Neural progenitor cell (in vitro differentiated cells): ENCODE measurements around the gene TATDN2. TPM values are rescaled to one million over a fixed set of nuclear protein-coding genes. Genes with fewer than 3 reads are reported as not detected.

Source experiments
- DNase-seq: peaks from one replicate; pipeline ENCODE4 v3.0.0-alpha.2; 2016; ENCODE audit warnings: low spot score
- H2AFZ ChIP-seq: fragments of 200-600 bp; sonication (generic); replicated peaks from 2 replicates; pipeline ENCODE4 v1.6.1; 2016; ENCODE audit warnings: antibody characterized with exemption
- H3F3A ChIP-seq: fragments of 200-600 bp; sonication (generic); 2 replicates; pipeline ENCODE4 v1.6.1; 2016; ENCODE audit warnings: antibody characterized with exemption, low read depth
- H3K27ac ChIP-seq: fragments of 200-600 bp; sonication (generic); 2 replicates; pipeline ENCODE4 v1.5.1; 2016; ENCODE audit warnings: mild to moderate bottlenecking
- H3K27me3 ChIP-seq: fragments of 200-600 bp; sonication (generic); 2 replicates; pipeline ENCODE4 v1.6.1; 2016; ENCODE audit warnings: mild to moderate bottlenecking, moderate library complexity
- H3K36me3 ChIP-seq: fragments of 200-600 bp; sonication (generic); 2 replicates; pipeline ENCODE4 v1.5.1; 2016
- H3K4me1 ChIP-seq: fragments of 200-600 bp; sonication (generic); 2 replicates; pipeline ENCODE4 v1.6.1; 2016; ENCODE audit warnings: mixed run types
- H3K4me2 ChIP-seq: fragments of 200-600 bp; sonication (generic); 2 replicates; pipeline ENCODE4 v1.6.1; 2016
- H3K4me3 ChIP-seq: fragments of 200-600 bp; sonication (generic); 2 replicates; pipeline ENCODE4 v1.5.1; 2016
- H3K79me2 ChIP-seq: fragments of 200-600 bp; sonication (generic); 2 replicates; pipeline ENCODE4 v1.6.1; 2016; ENCODE audit warnings: low read depth
- H3K9ac ChIP-seq: fragments of 200-600 bp; sonication (generic); 2 replicates; pipeline ENCODE4 v1.6.1; 2016
- H3K9me3 ChIP-seq: fragments of 200-600 bp; sonication (generic); 2 replicates; pipeline ENCODE4 v1.5.1; 2016; ENCODE audit warnings: low read depth
- H4K20me1 ChIP-seq: fragments of 200-600 bp; sonication (generic); 2 replicates; pipeline ENCODE4 v1.6.1; 2016; ENCODE audit warnings: low read depth
- H3K27ac Mint-ChIP-seq: 3 replicates; pipeline ENCODE4 v1.8.0; 2021; ENCODE audit warnings: mixed read lengths
- H3K27me3 Mint-ChIP-seq: 2 replicates; pipeline ENCODE4 v1.8.0; 2022; ENCODE audit warnings: low read depth, mild to moderate bottlenecking, inconsistent platforms, moderate library complexity, mixed read lengths; ENCODE audit not compliant: insufficient read depth
- H3K36me3 Mint-ChIP-seq: 3 replicates; pipeline ENCODE4 v1.8.0; 2021; ENCODE audit warnings: mixed read lengths
- H3K4me1 Mint-ChIP-seq: 3 replicates; pipeline ENCODE4 v1.8.0; 2021; ENCODE audit warnings: mixed read lengths
- H3K4me3 Mint-ChIP-seq: 3 replicates; pipeline ENCODE4 v1.8.0; 2021; ENCODE audit warnings: mild to moderate bottlenecking, moderate library complexity, mixed read lengths
- H3K9me3 Mint-ChIP-seq: 3 replicates; pipeline ENCODE4 v1.8.0; 2020; ENCODE audit warnings: mixed read lengths
- CTCF ChIP-seq: fragments of 200-600 bp; sonication (generic); IDR thresholded peaks from 2 replicates; pipeline ENCODE4 v1.5.1; 2017; ENCODE audit warnings: antibody characterized with exemption, mild to moderate bottlenecking
- EZH2 ChIP-seq: fragments of 200-600 bp; sonication (generic); IDR thresholded peaks from 2 replicates; pipeline ENCODE4 v1.6.1; 2017; ENCODE audit warnings: antibody characterized with exemption, mild to moderate bottlenecking, moderate library complexity
- EZH2phosphoT487 ChIP-seq: fragments of 200-600 bp; sonication (generic); IDR thresholded peaks from 2 replicates; pipeline ENCODE4 v1.6.1; 2017; ENCODE audit warnings: antibody characterized with exemption
- total RNA-seq: library from RNA; depleted of rRNA; stranded (reverse); fragments of >200 nt; gene quantifications from 2 replicates; pipeline ENCODE4 v1.2.3, GENCODE V29; 2015; ENCODE audit warnings: low replicate concordance

TATDN2 gene
- total RNA-seq, 1 donor from 2014 or later, result 11.7 TPM

GRCh38 chr3:10287936-10288574 is 39.8 kb downstream of the TATDN2 start:
- H3K27ac Mint-ChIP-seq, result no peak overlapping the region
- no peaks in the 10 kb centered on the region for H3K79me2 ChIP-seq
- H3K27me3 ChIP-seq, result no peaks in the 10 kb centered on the region
- no peak for DNase-seq
- H3F3A ChIP-seq, result no peaks in the 10 kb centered on the region
- no peak overlapping the region for H3K27ac ChIP-seq
- H3K9ac ChIP-seq, result no peak overlapping the region
- H3K4me3 ChIP-seq, result no peak overlapping the region
- H3K4me1 ChIP-seq, result peaks cover 16% of the 10 kb centered on the region
- H3K4me1 Mint-ChIP-seq, result peaks cover 24% of the 10 kb centered on the region
- no peaks in the 10 kb centered on the region for H3K9me3 ChIP-seq
- peaks cover 8% of the 10 kb centered on the region for H3K36me3 Mint-ChIP-seq
- no peaks in the 10 kb centered on the region for H4K20me1 ChIP-seq
- no peak overlapping the region for H3K4me2 ChIP-seq
- no peaks in the 10 kb centered on the region for H3K9me3 Mint-ChIP-seq
- TF ChIP-seq EZH2 (no peak), EZH2phosphoT487 (no peak), CTCF (no peak)
- H3K27me3 Mint-ChIP-seq, result peaks cover 2% of the 10 kb centered on the region
- no peak overlapping the region for H3K4me3 Mint-ChIP-seq
- H3K36me3 ChIP-seq, result no peaks in the 10 kb centered on the region
- no peak overlapping the region for H2AFZ ChIP-seq

GRCh38 chr3:10288575-10288960 is 40.3 kb downstream of the TATDN2 start:
- Histone ChIP-seq H3K9ac (no peak overlapping the region), H2AFZ (no peak overlapping the region), H3K4me1 (peaks cover 16% of the 10 kb centered on the region), H3K27ac (no peak overlapping the region), H3K27me3 (no peaks in the 10 kb centered on the region), H3K9me3 (no peaks in the 10 kb centered on the region), H3K79me2 (no peaks in the 10 kb centered on the region), H4K20me1 (no peaks in the 10 kb centered on the region), H3K4me3 (no peak overlapping the region), H3F3A (no peaks in the 10 kb centered on the region), H3K4me2 (no peak overlapping the region), H3K36me3 (no peaks in the 10 kb centered on the region)
- no peaks in the 10 kb centered on the region for H3K9me3 Mint-ChIP-seq
- peaks cover 7% of the 10 kb centered on the region for H3K36me3 Mint-ChIP-seq
- DNase-seq, result no peak
- TF ChIP-seq EZH2, result no peak
- no peak for TF ChIP-seq CTCF
- no peak for TF ChIP-seq EZH2phosphoT487
- H3K27me3 Mint-ChIP-seq, result peaks cover 2% of the 10 kb centered on the region
- H3K27ac Mint-ChIP-seq, result no peak overlapping the region
- H3K4me1 Mint-ChIP-seq, result peaks cover 24% of the 10 kb centered on the region
- H3K4me3 Mint-ChIP-seq, result no peak overlapping the region

DNA sequence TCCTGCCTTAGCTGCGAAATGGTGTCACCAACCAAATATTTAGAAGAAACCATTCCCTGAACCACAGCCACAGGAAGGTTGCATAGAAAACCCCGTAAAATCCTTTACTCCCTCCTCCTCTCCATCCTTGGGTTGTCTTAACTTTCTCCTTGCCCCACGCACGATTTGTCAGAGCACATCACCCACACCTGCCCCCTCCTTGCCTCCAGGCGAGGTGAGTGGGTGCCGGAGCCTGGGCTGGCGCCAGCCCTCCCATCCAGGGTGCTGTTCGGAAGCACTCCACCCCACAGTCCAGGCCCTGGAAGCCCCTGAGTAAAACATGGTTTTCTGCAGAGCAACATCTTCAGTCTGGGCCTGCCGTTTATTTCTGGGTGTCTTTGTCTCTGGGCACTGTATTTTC is 40.8 kb downstream of the TATDN2 start:
- Mint-ChIP-seq H3K36me3 (peaks cover 5% of the 10 kb centered on the region), H3K27me3 (peaks cover 2% of the 10 kb centered on the region), H3K9me3 (no peaks in the 10 kb centered on the region), H3K4me1 (peaks cover 24% of the 10 kb centered on the region), H3K4me3 (no peak overlapping the region), H3K27ac (no peak overlapping the region)
- H3K9me3 ChIP-seq, result no peaks in the 10 kb centered on the region
- H4K20me1 ChIP-seq, result no peaks in the 10 kb centered on the region
- no peak overlapping the region for H3K4me2 ChIP-seq
- H3K9ac ChIP-seq, result no peak overlapping the region
- H2AFZ ChIP-seq, result no peak overlapping the region
- H3K79me2 ChIP-seq, result no peaks in the 10 kb centered on the region
- H3K4me3 ChIP-seq, result no peak overlapping the region
- peaks cover 16% of the 10 kb centered on the region for H3K4me1 ChIP-seq
- no peak for TF ChIP-seq EZH2
- TF ChIP-seq EZH2phosphoT487, result no peak
- TF ChIP-seq CTCF, result no peak
- H3K27ac ChIP-seq, result no peak overlapping the region
- no peak for DNase-seq
- H3K36me3 ChIP-seq, result no peaks in the 10 kb centered on the region
- H3F3A ChIP-seq, result no peaks in the 10 kb centered on the region
- no peaks in the 10 kb centered on the region for H3K27me3 ChIP-seq
